HEK293 (cell line): ENCODE data around the gene CAND1.
A peak's percentile ranks its signal among the peaks of the same experiment; 100 is the strongest.

Experiments used
- CTCF ChIA-PET: fragments of 350-600 bp; formaldehyde crosslinking; extraction: SDS; loops from one replicate; lab custom pipeline; 2021; ENCODE audit warnings: antibody characterized with exemption; lab: Yijun Ruan, JAX
- POLR2A ChIA-PET: fragments of 300-600 bp; formaldehyde crosslinking; extraction: SDS; loops from one replicate; lab custom pipeline; 2020; ENCODE audit warnings: antibody characterized with exemption, inconsistent platforms; lab: Yijun Ruan, JAX
- H3K27ac ChIP-seq: fragments of 200-500 bp; sonication (Bioruptor generic); 2 replicates; pipeline ENCODE4 v1.5.1; 2014; ENCODE audit warnings: low read depth, low read length, control low read depth, inconsistent platforms; ENCODE audit errors: extremely low read depth
- H3K36me3 ChIP-seq, 2 experiments: fragments of 200-500 bp in 1 of 2; sonication (Bioruptor generic) in 1 of 2; 1 replicate in 1 of 2; 2 replicates in 1 of 2; pipeline ENCODE4 v1.5.1; 2014 to 2017; ENCODE audit warnings: inconsistent platforms in 2 of 2, low read length in 2 of 2; ENCODE audit not compliant: control insufficient read depth in 2 of 2, insufficient read depth in 1 of 2
- H3K4me1 ChIP-seq: fragments of 200-500 bp; sonication (Bioruptor generic); 2 replicates; pipeline ENCODE4 v1.5.1; 2014; ENCODE audit warnings: mild to moderate bottlenecking, low read length, inconsistent platforms; ENCODE audit not compliant: control insufficient read depth, insufficient read depth
- H3K4me3 ChIP-seq: 2 replicates; pipeline ENCODE4 v1.5.1; 2011; ENCODE audit warnings: low read depth, mild to moderate bottlenecking, control low read depth, low read length, moderate library complexity
- H3K9me3 ChIP-seq: fragments of 200-500 bp; sonication (Bioruptor generic); 2 replicates; pipeline ENCODE4 v1.5.1; 2014; ENCODE audit warnings: low read depth, low read length, inconsistent platforms; ENCODE audit not compliant: control insufficient read depth, insufficient read depth
- FEZF1 ChIP-seq: fragments of 450-650 bp; formaldehyde crosslinking; IDR thresholded peaks from 2 replicates; pipeline ENCODE4 v1.5.1; 2016; ENCODE audit warnings: missing biosample characterization, missing genetic modification characterization
- GLI2 ChIP-seq: fragments of 450-650 bp; formaldehyde crosslinking; IDR thresholded peaks from 2 replicates; pipeline ENCODE4; 2017; ENCODE audit warnings: missing biosample characterization, missing genetic modification characterization, low read depth, borderline replicate concordance
- GLIS2 ChIP-seq: fragments of 450-650 bp; formaldehyde crosslinking; IDR thresholded peaks from 2 replicates; pipeline ENCODE4 v1.5.1; 2016; ENCODE audit warnings: missing biosample characterization, missing genetic modification characterization
- KLF1 ChIP-seq: fragments of 450-650 bp; formaldehyde crosslinking; IDR thresholded peaks from 2 replicates; pipeline ENCODE4 v1.5.1; 2016; ENCODE audit warnings: missing biosample characterization, missing genetic modification characterization
- KLF8 ChIP-seq: fragments of 450-650 bp; formaldehyde crosslinking; IDR thresholded peaks from 2 replicates; pipeline ENCODE4 v1.5.1; 2016; ENCODE audit warnings: missing biosample characterization, missing genetic modification characterization
- TRIM28 ChIP-seq: IDR thresholded peaks from 2 replicates; pipeline ENCODE4 v1.6.1; 2011; ENCODE audit warnings: low read length, control low read depth, borderline replicate concordance
- YY1 ChIP-seq: fragments of 450-650 bp; formaldehyde crosslinking; IDR thresholded peaks from 2 replicates; pipeline ENCODE4 v1.5.1; 2018; ENCODE audit warnings: missing biosample characterization, missing genetic modification characterization
- ZBTB8A ChIP-seq: fragments of 450-650 bp; formaldehyde crosslinking; IDR thresholded peaks from 2 replicates; pipeline ENCODE4 v1.5.1; 2016; ENCODE audit warnings: missing biosample characterization, missing genetic modification characterization
- ZFP41 ChIP-seq: fragments of 450-650 bp; formaldehyde crosslinking; IDR thresholded peaks from 2 replicates; pipeline ENCODE4 v1.5.1; 2016; ENCODE audit warnings: missing biosample characterization, missing genetic modification characterization, borderline replicate concordance
- ZNF24 ChIP-seq: fragments of 450-650 bp; formaldehyde crosslinking; IDR thresholded peaks from 2 replicates; pipeline ENCODE4 v1.5.1; 2016; ENCODE audit warnings: missing biosample characterization, missing genetic modification characterization
- ZNF302 ChIP-seq: fragments of 450-650 bp; formaldehyde crosslinking; IDR thresholded peaks from 2 replicates; pipeline ENCODE4 v1.5.1; 2016; ENCODE audit warnings: missing biosample characterization, missing genetic modification characterization, low read depth
- ZNF37A ChIP-seq: fragments of 450-650 bp; IDR thresholded peaks from 2 replicates; pipeline ENCODE4 v1.5.1; 2018; ENCODE audit warnings: missing biosample characterization, missing genetic modification characterization
- ZNF549 ChIP-seq: fragments of 450-650 bp; IDR thresholded peaks from 2 replicates; pipeline ENCODE4 v1.5.1; 2018; ENCODE audit warnings: missing biosample characterization, missing genetic modification characterization, mild to moderate bottlenecking, inconsistent platforms, moderate library complexity
- ZNF585B ChIP-seq: fragments of 450-650 bp; formaldehyde crosslinking; IDR thresholded peaks from 2 replicates; pipeline ENCODE4 v1.5.1; 2016; ENCODE audit warnings: missing biosample characterization, missing genetic modification characterization
- ZSCAN23 ChIP-seq: fragments of 450-650 bp; formaldehyde crosslinking; IDR thresholded peaks from 2 replicates; pipeline ENCODE4 v1.5.1; 2016; ENCODE audit warnings: missing biosample characterization, missing genetic modification characterization
- TF ChIP-seq, protein P1 (sequence below): fragments of 450-650 bp; formaldehyde crosslinking; IDR thresholded peaks from 2 replicates; pipeline ENCODE4 v1.5.1; 2017; ENCODE audit warnings: missing biosample characterization, missing genetic modification characterization
- TF ChIP-seq, protein P2 (sequence below): sonication (generic); formaldehyde crosslinking; IDR thresholded peaks from 2 replicates; pipeline ENCODE4 v1.8.1; 2022; ENCODE audit warnings: mild to moderate bottlenecking, moderate library complexity, missing genetic modification reagents
- TF ChIP-seq, protein P3 (sequence below): fragments of 450-650 bp; formaldehyde crosslinking; IDR thresholded peaks from 2 replicates; pipeline ENCODE4 v1.5.1; 2016; ENCODE audit warnings: missing biosample characterization, missing genetic modification characterization
- TF ChIP-seq, protein P4 (sequence below): fragments of 450-650 bp; formaldehyde crosslinking; IDR thresholded peaks from 2 replicates; pipeline ENCODE4; 2016; ENCODE audit warnings: missing biosample characterization, missing genetic modification characterization
- TF ChIP-seq, protein P5 (sequence below): fragments of 450-650 bp; formaldehyde crosslinking; IDR thresholded peaks from 2 replicates; pipeline ENCODE4 v1.5.1; 2016; ENCODE audit warnings: missing biosample characterization, missing genetic modification characterization
- TF ChIP-seq, protein P6 (sequence below): fragments of 450-650 bp; formaldehyde crosslinking; IDR thresholded peaks from 2 replicates; pipeline ENCODE4 v1.5.1; 2016; ENCODE audit warnings: missing biosample characterization, missing genetic modification characterization

Gene CAND1

DNA sequence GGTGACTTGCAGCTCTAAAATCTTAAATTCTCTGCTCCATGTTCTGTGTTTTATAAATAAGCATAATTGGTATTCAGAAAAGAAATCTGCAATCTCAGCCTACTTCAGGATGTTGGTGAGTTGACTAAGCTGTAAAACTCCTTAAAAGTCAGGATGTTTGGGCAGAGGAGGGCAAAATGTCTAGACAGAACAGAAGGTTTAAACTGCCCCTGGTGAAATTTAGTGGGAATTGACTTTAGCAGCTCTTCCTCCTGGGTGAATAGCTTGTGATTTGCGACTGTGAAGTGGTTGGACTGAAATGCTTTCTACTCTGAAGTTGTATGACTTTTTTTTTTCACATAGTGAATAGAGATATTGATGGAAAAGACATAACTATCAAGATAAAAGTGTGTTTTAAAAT is 85.8 kb downstream of the CAND1 start:
- H3K4me3 ChIP-seq, result no peak overlapping the region
- no peaks in the 10 kb centered on the region for H3K9me3 ChIP-seq
- TF ChIP-seq ZNF585B (tag by site-specific recombination), result peak; percentile 50
- TF ChIP-seq YY1 (tag by site-specific recombination), result no peak
- no peaks in the 10 kb centered on the region for H3K36me3 ChIP-seq
- CTCF ChIA-PET, result interaction anchor here (0.6 to 2.8 kb wide), 10 partner anchors 9 to 588 kb away, joined by 3 to 22 read pairs (median 4); no protein-coding TSS in a partner anchor
- H3K4me1 ChIP-seq, result peaks cover 7% of the 10 kb centered on the region
- H3K27ac ChIP-seq, result no peak overlapping the region
- POLR2A ChIA-PET, result no interaction called here

DNA sequence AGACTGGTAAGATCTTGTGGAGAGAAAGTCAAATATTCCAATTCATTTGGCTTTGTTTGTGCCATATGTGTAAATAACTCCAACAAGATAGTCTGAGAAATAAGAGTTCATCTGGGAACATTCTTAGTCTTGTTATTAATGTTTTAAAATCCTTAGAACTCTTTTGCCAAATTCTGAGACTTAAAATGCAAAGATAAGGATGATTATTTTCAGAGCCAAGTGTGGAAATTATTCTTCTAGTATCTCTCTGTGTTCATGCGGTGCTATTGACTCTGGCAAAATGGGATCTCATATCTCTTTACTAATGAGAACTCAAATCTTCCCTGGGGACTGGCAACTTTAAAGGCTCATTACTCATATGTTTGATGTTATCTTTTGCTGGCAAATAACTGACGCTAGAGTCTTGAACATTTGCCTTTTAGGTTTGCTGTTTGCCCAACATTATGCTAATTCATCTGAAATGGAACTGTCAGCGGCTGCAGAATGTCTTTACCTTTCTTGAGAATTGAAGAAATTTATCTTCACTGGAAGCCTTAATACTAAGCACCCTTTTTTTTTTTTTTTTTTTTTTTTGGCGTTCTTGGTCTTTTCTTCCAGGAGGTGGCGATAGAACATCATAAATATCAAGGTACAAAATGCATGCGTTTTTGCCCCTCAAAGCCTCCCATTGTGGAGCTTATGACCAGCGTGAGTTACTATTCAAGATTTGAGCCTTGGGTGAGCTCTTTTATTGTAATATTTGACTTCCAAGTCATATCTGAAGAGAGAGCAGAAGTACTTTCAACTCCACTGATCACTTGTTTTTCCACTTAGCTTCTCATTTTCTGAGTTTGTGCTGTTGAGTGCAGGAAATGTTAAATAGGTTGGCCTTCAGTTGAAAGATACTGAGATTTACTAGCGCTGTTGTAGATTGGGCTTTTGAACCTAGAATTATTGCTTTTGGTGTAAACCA is 86.5 kb downstream of the CAND1 start:
- ChIA-PET CTCF (interaction anchor here (0.5 to 2.8 kb wide), 38 partner anchors 9 to 962 kb away, joined by 3 to 22 read pairs (median 4); no protein-coding TSS in a partner anchor), POLR2A (interaction anchor here (1.2 kb wide), 1 partner anchor 75 kb away, joined by 10 read pairs; no protein-coding TSS in a partner anchor)
- H3K36me3 ChIP-seq, result no peaks in the 10 kb centered on the region
- H3K9me3 ChIP-seq, result no peaks in the 10 kb centered on the region
- peaks cover 7% of the 10 kb centered on the region for H3K4me1 ChIP-seq
- H3K4me3 ChIP-seq, result no peak overlapping the region
- no peak overlapping the region for H3K27ac ChIP-seq
- no peak for TF ChIP-seq ZNF37A
- TF ChIP-seq, protein P1, sequence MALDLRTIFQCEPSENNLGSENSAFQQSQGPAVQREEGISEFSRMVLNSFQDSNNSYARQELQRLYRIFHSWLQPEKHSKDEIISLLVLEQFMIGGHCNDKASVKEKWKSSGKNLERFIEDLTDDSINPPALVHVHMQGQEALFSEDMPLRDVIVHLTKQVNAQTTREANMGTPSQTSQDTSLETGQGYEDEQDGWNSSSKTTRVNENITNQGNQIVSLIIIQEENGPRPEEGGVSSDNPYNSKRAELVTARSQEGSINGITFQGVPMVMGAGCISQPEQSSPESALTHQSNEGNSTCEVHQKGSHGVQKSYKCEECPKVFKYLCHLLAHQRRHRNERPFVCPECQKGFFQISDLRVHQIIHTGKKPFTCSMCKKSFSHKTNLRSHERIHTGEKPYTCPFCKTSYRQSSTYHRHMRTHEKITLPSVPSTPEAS (tag by site-specific recombination), result no peak
- TF ChIP-seq ZSCAN23 (tag by site-specific recombination), result no peak
- TF ChIP-seq KLF1 (tag by site-specific recombination), result no peak
- TF ChIP-seq GLI2 (tag by site-specific recombination), result peak; percentile 45; the same call in 1 of the 2 replicates
- TF ChIP-seq ZFP41 (tag by site-specific recombination), result no peak
- TF ChIP-seq, protein P2, sequence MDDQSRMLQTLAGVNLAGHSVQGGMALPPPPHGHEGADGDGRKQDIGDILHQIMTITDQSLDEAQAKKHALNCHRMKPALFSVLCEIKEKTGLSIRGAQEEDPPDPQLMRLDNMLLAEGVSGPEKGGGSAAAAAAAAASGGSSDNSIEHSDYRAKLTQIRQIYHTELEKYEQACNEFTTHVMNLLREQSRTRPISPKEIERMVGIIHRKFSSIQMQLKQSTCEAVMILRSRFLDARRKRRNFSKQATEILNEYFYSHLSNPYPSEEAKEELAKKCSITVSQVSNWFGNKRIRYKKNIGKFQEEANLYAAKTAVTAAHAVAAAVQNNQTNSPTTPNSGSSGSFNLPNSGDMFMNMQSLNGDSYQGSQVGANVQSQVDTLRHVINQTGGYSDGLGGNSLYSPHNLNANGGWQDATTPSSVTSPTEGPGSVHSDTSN (CRISPR knock-in tag), result no peak
- no peak; the same call in 1 of the 2 replicates for TF ChIP-seq ZNF549
- TF ChIP-seq, protein P3, sequence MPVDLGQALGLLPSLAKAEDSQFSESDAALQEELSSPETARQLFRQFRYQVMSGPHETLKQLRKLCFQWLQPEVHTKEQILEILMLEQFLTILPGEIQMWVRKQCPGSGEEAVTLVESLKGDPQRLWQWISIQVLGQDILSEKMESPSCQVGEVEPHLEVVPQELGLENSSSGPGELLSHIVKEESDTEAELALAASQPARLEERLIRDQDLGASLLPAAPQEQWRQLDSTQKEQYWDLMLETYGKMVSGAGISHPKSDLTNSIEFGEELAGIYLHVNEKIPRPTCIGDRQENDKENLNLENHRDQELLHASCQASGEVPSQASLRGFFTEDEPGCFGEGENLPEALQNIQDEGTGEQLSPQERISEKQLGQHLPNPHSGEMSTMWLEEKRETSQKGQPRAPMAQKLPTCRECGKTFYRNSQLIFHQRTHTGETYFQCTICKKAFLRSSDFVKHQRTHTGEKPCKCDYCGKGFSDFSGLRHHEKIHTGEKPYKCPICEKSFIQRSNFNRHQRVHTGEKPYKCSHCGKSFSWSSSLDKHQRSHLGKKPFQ (tag by site-specific recombination), result 0 out of 2 replicates have a peak, but pooled peaks have one; percentile 12
- no peak for TF ChIP-seq ZNF302 (tag by site-specific recombination)
- TF ChIP-seq, protein P4, sequence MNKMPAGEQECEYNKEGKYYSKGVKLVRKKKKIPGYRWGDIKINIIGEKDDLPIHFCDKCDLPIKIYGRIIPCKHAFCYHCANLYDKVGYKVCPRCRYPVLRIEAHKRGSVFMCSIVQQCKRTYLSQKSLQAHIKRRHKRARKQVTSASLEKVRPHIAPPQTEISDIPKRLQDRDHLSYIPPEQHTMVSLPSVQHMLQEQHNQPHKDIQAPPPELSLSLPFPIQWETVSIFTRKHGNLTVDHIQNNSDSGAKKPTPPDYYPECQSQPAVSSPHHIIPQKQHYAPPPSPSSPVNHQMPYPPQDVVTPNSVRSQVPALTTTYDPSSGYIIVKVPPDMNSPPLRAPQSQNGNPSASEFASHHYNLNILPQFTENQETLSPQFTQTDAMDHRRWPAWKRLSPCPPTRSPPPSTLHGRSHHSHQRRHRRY (tag by site-specific recombination), result no peak
- TF ChIP-seq KLF8, result 0 out of 2 replicates have a peak, but pooled peaks have one; percentile 24
- TF ChIP-seq, protein P5, sequence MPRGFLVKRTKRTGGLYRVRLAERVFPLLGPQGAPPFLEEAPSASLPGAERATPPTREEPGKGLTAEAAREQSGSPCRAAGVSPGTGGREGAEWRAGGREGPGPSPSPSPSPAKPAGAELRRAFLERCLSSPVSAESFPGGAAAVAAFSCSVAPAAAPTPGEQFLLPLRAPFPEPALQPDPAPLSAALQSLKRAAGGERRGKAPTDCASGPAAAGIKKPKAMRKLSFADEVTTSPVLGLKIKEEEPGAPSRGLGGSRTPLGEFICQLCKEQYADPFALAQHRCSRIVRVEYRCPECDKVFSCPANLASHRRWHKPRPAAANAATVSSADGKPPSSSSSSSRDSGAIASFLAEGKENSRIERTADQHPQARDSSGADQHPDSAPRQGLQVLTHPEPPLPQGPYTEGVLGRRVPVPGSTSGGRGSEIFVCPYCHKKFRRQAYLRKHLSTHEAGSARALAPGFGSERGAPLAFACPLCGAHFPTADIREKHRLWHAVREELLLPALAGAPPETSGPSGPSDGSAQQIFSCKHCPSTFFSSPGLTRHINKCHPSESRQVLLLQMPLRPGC, result 0 out of 2 replicates have a peak, but pooled peaks have one; percentile 53
- TF ChIP-seq, protein P6, sequence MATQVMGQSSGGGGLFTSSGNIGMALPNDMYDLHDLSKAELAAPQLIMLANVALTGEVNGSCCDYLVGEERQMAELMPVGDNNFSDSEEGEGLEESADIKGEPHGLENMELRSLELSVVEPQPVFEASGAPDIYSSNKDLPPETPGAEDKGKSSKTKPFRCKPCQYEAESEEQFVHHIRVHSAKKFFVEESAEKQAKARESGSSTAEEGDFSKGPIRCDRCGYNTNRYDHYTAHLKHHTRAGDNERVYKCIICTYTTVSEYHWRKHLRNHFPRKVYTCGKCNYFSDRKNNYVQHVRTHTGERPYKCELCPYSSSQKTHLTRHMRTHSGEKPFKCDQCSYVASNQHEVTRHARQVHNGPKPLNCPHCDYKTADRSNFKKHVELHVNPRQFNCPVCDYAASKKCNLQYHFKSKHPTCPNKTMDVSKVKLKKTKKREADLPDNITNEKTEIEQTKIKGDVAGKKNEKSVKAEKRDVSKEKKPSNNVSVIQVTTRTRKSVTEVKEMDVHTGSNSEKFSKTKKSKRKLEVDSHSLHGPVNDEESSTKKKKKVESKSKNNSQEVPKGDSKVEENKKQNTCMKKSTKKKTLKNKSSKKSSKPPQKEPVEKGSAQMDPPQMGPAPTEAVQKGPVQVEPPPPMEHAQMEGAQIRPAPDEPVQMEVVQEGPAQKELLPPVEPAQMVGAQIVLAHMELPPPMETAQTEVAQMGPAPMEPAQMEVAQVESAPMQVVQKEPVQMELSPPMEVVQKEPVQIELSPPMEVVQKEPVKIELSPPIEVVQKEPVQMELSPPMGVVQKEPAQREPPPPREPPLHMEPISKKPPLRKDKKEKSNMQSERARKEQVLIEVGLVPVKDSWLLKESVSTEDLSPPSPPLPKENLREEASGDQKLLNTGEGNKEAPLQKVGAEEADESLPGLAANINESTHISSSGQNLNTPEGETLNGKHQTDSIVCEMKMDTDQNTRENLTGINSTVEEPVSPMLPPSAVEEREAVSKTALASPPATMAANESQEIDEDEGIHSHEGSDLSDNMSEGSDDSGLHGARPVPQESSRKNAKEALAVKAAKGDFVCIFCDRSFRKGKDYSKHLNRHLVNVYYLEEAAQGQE (tag by site-specific recombination), result no peak
- peak; percentile 27; the same call in 1 of the 2 replicates for TF ChIP-seq ZNF24 (tag by site-specific recombination)
- no peak for TF ChIP-seq GLIS2
- TF ChIP-seq ZBTB8A, result 0 out of 2 replicates have a peak, but pooled peaks have one; percentile 42
- peak; percentile 84 for TF ChIP-seq FEZF1 (tag by site-specific recombination)
- TF ChIP-seq TRIM28, result peak; percentile 90
